C4-2B (cell line): ENCODE results near the gene ARHGAP26.

ENCODE experiments used
- H3K27ac ChIP-seq: fragments of 450-650 bp; 2 replicates; pipeline ENCODE4 v1.5.1; 2017
- ZFX ChIP-seq: fragments of 450-650 bp; IDR thresholded peaks from 2 replicates; pipeline ENCODE4 v1.6.1; 2017
- TF ChIP-seq, protein P1 (sequence below): fragments of 450-650 bp; conservative IDR thresholded peaks from 2 replicates; pipeline ENCODE4 v1.5.1; 2017; ENCODE audit warnings: mild to moderate bottlenecking

ARHGAP26 gene

DNA sequence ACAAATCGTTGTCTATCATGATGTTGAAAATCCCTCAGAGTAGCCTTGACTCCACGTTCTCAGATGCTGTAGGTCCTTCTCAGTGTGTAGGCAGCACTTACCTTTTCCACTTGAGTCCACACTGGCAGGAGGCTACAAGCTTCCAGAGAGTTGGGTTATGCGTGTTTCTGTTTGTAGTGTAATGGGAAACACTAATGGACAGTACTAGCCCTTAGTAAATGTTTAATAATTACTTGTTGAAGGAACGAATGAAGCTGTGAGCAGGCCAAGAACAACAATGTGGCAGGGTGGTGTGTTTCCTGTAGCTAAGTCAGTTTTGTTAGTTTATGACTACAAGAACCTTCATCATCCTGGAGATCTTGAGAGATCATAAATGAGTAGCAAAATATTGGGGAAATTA is 83.5 kb downstream of the ARHGAP26 start:
- TF ChIP-seq ZFX: no peak
- TF ChIP-seq, protein P1, sequence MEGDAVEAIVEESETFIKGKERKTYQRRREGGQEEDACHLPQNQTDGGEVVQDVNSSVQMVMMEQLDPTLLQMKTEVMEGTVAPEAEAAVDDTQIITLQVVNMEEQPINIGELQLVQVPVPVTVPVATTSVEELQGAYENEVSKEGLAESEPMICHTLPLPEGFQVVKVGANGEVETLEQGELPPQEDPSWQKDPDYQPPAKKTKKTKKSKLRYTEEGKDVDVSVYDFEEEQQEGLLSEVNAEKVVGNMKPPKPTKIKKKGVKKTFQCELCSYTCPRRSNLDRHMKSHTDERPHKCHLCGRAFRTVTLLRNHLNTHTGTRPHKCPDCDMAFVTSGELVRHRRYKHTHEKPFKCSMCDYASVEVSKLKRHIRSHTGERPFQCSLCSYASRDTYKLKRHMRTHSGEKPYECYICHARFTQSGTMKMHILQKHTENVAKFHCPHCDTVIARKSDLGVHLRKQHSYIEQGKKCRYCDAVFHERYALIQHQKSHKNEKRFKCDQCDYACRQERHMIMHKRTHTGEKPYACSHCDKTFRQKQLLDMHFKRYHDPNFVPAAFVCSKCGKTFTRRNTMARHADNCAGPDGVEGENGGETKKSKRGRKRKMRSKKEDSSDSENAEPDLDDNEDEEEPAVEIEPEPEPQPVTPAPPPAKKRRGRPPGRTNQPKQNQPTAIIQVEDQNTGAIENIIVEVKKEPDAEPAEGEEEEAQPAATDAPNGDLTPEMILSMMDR: no peak
- no peak overlapping the region for H3K27ac ChIP-seq

- H3K27ac ChIP-seq: no peak overlapping the region
- TF ChIP-seq, protein P1: no peak
- TF ChIP-seq ZFX: no peak
These were observed 86.1 kb downstream of the ARHGAP26 start for GRCh38 chr5:142856269-142856782.

DNA sequence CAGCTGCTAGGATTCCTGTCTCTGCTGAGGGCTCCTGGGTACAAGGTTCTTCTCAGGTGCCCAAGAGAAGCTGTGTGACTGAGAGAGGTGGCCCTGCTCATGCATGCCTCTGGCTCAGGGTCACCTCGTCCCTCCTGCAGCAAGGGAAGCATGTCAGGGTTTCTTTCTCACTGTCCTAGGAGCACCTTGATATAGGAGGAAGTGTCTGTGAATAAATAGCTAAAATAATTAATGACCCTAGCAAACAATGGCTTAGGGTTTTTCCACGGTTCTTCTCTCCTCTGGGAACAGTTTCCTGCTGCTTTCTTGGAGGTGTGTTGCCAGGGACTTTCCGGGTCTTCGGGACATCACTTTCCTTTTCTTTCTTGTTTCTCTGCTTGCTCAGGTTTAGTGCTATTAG is 87.2 kb downstream of the ARHGAP26 start:
- 0 out of 2 replicates have a peak overlapping the region, but pooled peaks have one; percentile 13 for H3K27ac ChIP-seq
- TF ChIP-seq, protein P1: no peak
- TF ChIP-seq ZFX: no peak

DNA sequence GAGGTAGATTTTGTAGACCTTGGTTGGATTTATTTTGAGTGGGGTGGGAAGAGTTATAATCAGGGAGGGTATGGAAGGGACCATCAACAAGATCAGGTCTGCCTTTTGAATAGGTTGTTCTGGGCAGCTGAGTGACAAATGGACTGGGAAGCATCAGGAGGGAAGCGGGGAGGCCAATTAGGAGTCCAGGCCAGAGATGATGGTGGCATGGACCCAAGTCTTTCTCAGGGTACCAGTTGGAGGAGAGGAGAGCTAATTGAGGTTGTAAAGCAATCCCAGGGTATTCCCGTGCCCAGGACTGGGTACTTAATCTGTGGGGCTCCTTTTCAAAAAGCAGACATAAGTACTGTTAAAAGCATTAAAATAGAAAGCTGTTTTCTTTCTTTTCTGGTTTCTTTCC is 88.9 kb downstream of the ARHGAP26 start:
- no peak overlapping the region for H3K27ac ChIP-seq
- TF ChIP-seq, protein P1: no peak
- TF ChIP-seq ZFX: no peak

DNA sequence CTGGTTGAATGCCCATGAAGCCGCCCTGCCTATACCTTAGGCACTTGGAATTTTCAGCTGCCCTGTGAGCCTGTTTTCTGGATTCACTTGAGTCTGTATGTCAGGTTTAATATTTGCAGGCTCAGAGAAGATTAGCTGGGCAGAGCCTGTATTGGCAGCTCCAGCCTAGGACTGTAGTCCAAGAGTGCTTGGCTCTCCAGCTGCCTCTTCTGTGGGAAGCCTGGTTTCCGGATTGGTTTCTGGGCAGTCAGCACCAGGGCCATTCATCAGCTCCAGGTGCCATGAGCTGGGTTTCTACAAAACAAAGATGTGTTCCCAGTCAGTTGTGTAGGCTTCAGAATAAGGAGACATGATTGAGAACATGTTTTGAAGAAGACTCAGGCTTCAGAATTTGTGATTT is 90.1 kb downstream of the ARHGAP26 start:
- H3K27ac ChIP-seq: no peak overlapping the region
- TF ChIP-seq, protein P1: no peak
- no peak for TF ChIP-seq ZFX

DNA sequence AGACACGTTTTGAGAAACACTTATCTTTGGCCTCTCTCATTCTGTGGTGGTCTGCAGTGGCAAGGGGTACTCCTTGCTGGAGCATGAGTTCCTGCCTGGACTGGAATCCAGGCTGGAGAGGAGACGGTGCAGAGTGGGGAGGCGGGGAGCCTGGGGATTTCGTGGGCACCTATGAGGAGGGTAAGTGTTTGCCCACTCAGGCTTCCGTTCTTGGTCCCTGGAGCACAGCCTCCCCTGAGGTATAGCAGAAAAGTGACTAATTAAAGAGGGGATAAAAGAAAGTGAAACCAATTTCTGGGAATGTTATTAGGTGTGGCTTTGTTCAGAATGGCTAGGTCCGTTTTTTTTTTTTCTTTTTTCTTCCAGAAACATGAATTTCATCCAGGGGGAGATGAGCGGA is 90.8 kb downstream of the ARHGAP26 start:
- H3K27ac ChIP-seq: no peak overlapping the region
- TF ChIP-seq, protein P1: no peak
- no peak for TF ChIP-seq ZFX

- no peak for TF ChIP-seq ZFX
- TF ChIP-seq, protein P1: no peak
- H3K27ac ChIP-seq: no peak overlapping the region
These were observed 92.4 kb downstream of the ARHGAP26 start for GRCh38 chr5:142862594-142862993.
